H1 (cell line): ENCODE data around the gene CPED1. TPM values are rescaled to one million over a fixed set of nuclear protein-coding genes. Genes with fewer than 3 reads are reported as not detected.

ENCODE experiments used
- BACH1 ChIP-seq: IDR thresholded peaks from 2 replicates; pipeline ENCODE4 v1.6.1; 2012; ENCODE audit warnings: low read length, improper control_type of control experiment
- CHD2 ChIP-seq: IDR thresholded peaks from 2 replicates; pipeline ENCODE4 v1.6.1; 2012; ENCODE audit warnings: low read length, improper control_type of control experiment
- POLR2A ChIP-seq, 2 experiments: IDR thresholded peaks; 1 replicate in 1 of 2; 2 replicates in 1 of 2; pipeline ENCODE4 v1.6.1; 2011; ENCODE audit warnings: low read depth in 2 of 2, low read length in 2 of 2, mild to moderate bottlenecking in 2 of 2; ENCODE audit errors: control extremely low read depth in 1 of 2
- RXRA ChIP-seq: IDR thresholded peaks from 2 replicates; pipeline ENCODE4 v1.6.1; 2011; ENCODE audit warnings: low read depth, mild to moderate bottlenecking, low read length, moderate library complexity; ENCODE audit not compliant: insufficient read depth
- SP2 ChIP-seq: IDR thresholded peaks from 2 replicates; pipeline ENCODE4 v1.6.1; 2012; ENCODE audit warnings: mild to moderate bottlenecking, low read length, inconsistent platforms
- SP4 ChIP-seq: IDR thresholded peaks from 2 replicates; pipeline ENCODE4 v1.6.1; 2012; ENCODE audit warnings: low read length, inconsistent platforms
- SRF ChIP-seq: IDR thresholded peaks from 2 replicates; pipeline ENCODE4 v1.6.1; 2011; ENCODE audit warnings: mild to moderate bottlenecking, low read depth, low read length, moderate library complexity
- polyA plus RNA-seq, 7 experiments: library from polyadenylated mRNA; depleted of rRNA in 3 of 7; stranded (reverse) in 5 of 7; unstranded in 2 of 7; fragments of >200 nt in 5 of 7; fragments of 200-250 nt in 2 of 7; gene quantifications; 1 replicate in 5 of 7; 2 replicates in 1 of 7; 4 replicates in 1 of 7; pipeline versions ENCODE4 v1.2.1 to v1.2.3, GENCODE V29; 2011 to 2013; ENCODE audit warnings: missing spikeins in 2 of 7, mixed read lengths in 2 of 7
- total RNA-seq: library from RNA; stranded (reverse); fragmentation: NEBNext Ultra II Directional; extraction: Animal tissue kit (Norgen Biotek cat#: 25700); gene quantifications from 2 replicates; pipeline ENCODE4 v1.2.1, GENCODE V29; 2021

CPED1 gene
- total and polyA plus RNA-seq, 2 of the 8 experiments (the other 6 are each of a cell fraction or from before 2014, with no cell fraction given), result 0.08 to 0.39 TPM

DNA sequence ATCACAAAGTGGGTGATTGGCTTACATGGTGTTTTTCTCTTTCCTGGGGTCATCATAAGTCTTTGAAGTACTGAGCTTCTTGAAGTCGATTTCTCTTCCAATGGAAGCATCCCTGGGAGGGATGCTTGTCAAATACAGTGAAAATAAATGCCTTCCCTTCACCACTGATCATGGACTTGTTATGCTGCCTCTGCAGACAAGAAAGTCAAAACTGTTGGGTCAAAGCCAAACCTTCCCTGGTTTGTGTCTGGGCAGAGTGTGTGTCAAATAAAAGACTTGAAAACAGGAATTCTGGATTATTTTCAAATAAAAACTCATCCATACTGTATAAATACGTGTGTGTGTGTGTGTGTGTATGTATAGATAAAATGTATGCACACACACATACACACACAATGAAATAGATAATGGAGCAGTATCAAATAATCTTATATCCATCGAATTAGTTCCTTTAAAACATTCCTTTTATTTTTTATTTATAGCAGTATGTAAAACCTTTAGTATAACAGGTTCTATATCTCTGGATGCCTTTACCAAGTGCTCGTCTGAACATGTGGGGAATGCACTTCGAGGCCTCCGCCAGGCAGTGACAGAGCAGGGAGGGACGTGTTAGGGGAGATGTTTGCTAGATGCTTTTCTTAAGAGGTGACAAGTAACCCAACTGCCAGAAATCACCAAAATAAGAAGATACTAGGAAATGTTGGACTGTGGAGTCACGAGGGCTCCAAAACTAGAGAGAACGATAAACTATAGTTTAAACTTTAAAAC is 313.1 kb downstream of the CPED1 start (continued):
- TF ChIP-seq RXRA (no peak), SP4 (no peak), POLR2A (IDR thresholded peaks at IDR 0.05; ENCODE audit: control extremely low read depth in 1 of 2, low read depth in 2 of 2, low read length in 2 of 2) (no peak), BACH1 (no peak), SP2 (no peak), SRF (no peak), CHD2 (no peak)
